HG03108 (cell line): Measurements from ENCODE around the gene MMP15.

ENCODE experiments used
- ATAC-seq: cut with Tn5 transposase; IDR thresholded peaks from one replicate; pipeline ENCODE4 v1.9.1; 2021; ENCODE audit warnings: moderate library complexity; ENCODE audit not compliant: unreplicated experiment

The MMP15 gene

GRCh38 chr16:58018803-58019202, 6.8 kb upstream of the MMP15 start:
- ATAC-seq, result no peak

- ATAC-seq, result no peak
Measured at GRCh38 chr16:58019866-58020538, 5.6 kb upstream of the MMP15 start.

- ATAC-seq, result no peak
Measured at GRCh38 chr16:58020628-58021521, 4.7 kb upstream of the MMP15 start.

- no peak for ATAC-seq
Measured at GRCh38 chr16:58021661-58022551, 3.6 kb upstream of the MMP15 start.

GRCh38 chr16:58022601-58023371, 2.8 kb upstream of the MMP15 start:
- ATAC-seq, result no peak

- ATAC-seq, result no peak
Measured at GRCh38 chr16:58024486-58025350, 836 bp upstream of the MMP15 start.

GRCh38 chr16:58026139-58026704, 668 bp downstream of the MMP15 start:
- no peak for ATAC-seq

GRCh38 chr16:58026705-58027160, 1.2 kb downstream of the MMP15 start:
- ATAC-seq, result no peak

- ATAC-seq, result no peak
Measured at GRCh38 chr16:58027161-58027915, 1.8 kb downstream of the MMP15 start.

GRCh38 chr16:58027916-58028455, 2.4 kb downstream of the MMP15 start:
- ATAC-seq, result no peak

- no peak for ATAC-seq
Measured at GRCh38 chr16:58028541-58029070, 3.1 kb downstream of the MMP15 start.

- no peak for ATAC-seq
Measured at GRCh38 chr16:58029410-58029809, 3.9 kb downstream of the MMP15 start.

GRCh38 chr16:58030136-58030840, 4.7 kb downstream of the MMP15 start:
- ATAC-seq, result no peak

- ATAC-seq, result no peak
Measured at GRCh38 chr16:58031016-58031800, 5.7 kb downstream of the MMP15 start.

- no peak for ATAC-seq
Measured at GRCh38 chr16:58032710-58033293, 7.2 kb downstream of the MMP15 start.

- ATAC-seq, result no peak
Measured at GRCh38 chr16:58034128-58034685, 8.7 kb downstream of the MMP15 start.
